IMR-90 (cell line): Measurements from ENCODE around the gene SH3TC1. TPM values are rescaled to one million over a fixed set of nuclear protein-coding genes. Genes with fewer than 3 reads are reported as not detected.

Experiments used
- ATAC-seq: fragments of 200-7000 bp; cut with Tn5 transposase; 2 replicates; pipeline ENCODE4 v1.9.1; 2020; ENCODE audit warnings: low read depth, mild to moderate bottlenecking, moderate library complexity
- BruUV-seq: library from RNA; stranded (reverse); fragments of 400-500 nt; replicated peaks from 2 replicates; lab custom pipeline; 2021; lab: Mats Ljungman, UMichigan
- CTCF ChIA-PET: fragments of 300-600 bp; formaldehyde crosslinking; extraction: SDS; loops from one replicate; lab custom pipeline; 2021; ENCODE audit warnings: antibody characterized with exemption; lab: Yijun Ruan, JAX
- POLR2A ChIA-PET: fragments of 300-600 bp; sonication (Branson Sonifier 250); formaldehyde crosslinking; loops from one replicate; lab custom pipeline; 2022; ENCODE audit warnings: antibody characterized with exemption; ENCODE audit not compliant: unreplicated experiment; lab: Charles Lee
- DNase-seq: peaks from one replicate; pipeline ENCODE4 v3.0.0; 2013
- H2AFZ ChIP-seq: replicated peaks from 2 replicates; pipeline ENCODE3; 2013; ENCODE audit warnings: low read length, mild to moderate bottlenecking; ENCODE audit not compliant: poor library complexity
- H2AK5ac ChIP-seq: 2 replicates; pipeline ENCODE4 v1.6.1; 2013; ENCODE audit warnings: low read depth, low read length, inconsistent platforms
- H2AK9ac ChIP-seq: replicated peaks from 2 replicates; pipeline ENCODE3; 2013; ENCODE audit warnings: mild to moderate bottlenecking, low read depth, low read length, moderate library complexity; ENCODE audit not compliant: poor library complexity
- H2BK120ac ChIP-seq: 2 replicates; pipeline ENCODE4 v1.6.1; 2013; ENCODE audit warnings: low read depth, low read length, inconsistent platforms
- H2BK15ac ChIP-seq: 3 replicates; pipeline ENCODE4 v1.6.1; 2013; ENCODE audit warnings: low read depth, low read length, inconsistent platforms
- H2BK20ac ChIP-seq: 2 replicates; pipeline ENCODE4 v1.6.1; 2013; ENCODE audit warnings: low read depth, mild to moderate bottlenecking, inconsistent platforms, low read length, moderate library complexity
- H2BK5ac ChIP-seq: 2 replicates; pipeline ENCODE4 v1.6.1; 2013; ENCODE audit warnings: mild to moderate bottlenecking, low read depth, low read length, inconsistent platforms; ENCODE audit not compliant: poor library complexity, severe bottlenecking
- H3K14ac ChIP-seq: replicated peaks from 2 replicates; pipeline ENCODE4 v1.6.1; 2013; ENCODE audit warnings: low read depth, low read length, inconsistent platforms
- H3K18ac ChIP-seq: 2 replicates; pipeline ENCODE4 v1.6.1; 2013; ENCODE audit warnings: low read depth, low read length, control low read depth
- H3K23ac ChIP-seq: 2 replicates; pipeline ENCODE4 v1.6.1; 2013; ENCODE audit warnings: low read depth, low read length, inconsistent platforms
- H3K27ac ChIP-seq: 2 replicates; pipeline ENCODE4 v1.5.1; 2013; ENCODE audit warnings: mild to moderate bottlenecking, control low read depth, low read length; ENCODE audit not compliant: insufficient read depth
- H3K27me3 ChIP-seq: 2 replicates; pipeline ENCODE4 v1.6.1; 2013; ENCODE audit warnings: low read length; ENCODE audit not compliant: control insufficient read depth, insufficient read depth
- H3K36me3 ChIP-seq: 2 replicates; pipeline ENCODE4 v1.6.1; 2013; ENCODE audit warnings: low read length, mixed read lengths; ENCODE audit not compliant: control insufficient read depth, insufficient read depth
- H3K4ac ChIP-seq: 2 replicates; pipeline ENCODE4 v1.6.1; 2013; ENCODE audit warnings: low read depth, low read length, inconsistent platforms
- H3K4me1 ChIP-seq: 2 replicates; pipeline ENCODE4 v1.6.1; 2013; ENCODE audit warnings: low read length, mixed read lengths; ENCODE audit not compliant: control insufficient read depth, insufficient read depth
- H3K4me2 ChIP-seq: 2 replicates; pipeline ENCODE4 v1.6.1; 2013; ENCODE audit warnings: low read depth, mild to moderate bottlenecking, control low read depth, low read length, moderate library complexity
- H3K4me3 ChIP-seq: 2 replicates; pipeline ENCODE4 v1.5.1; 2013; ENCODE audit warnings: low read depth, mild to moderate bottlenecking, control low read depth, low read length, moderate library complexity; ENCODE audit not compliant: insufficient read depth
- H3K56ac ChIP-seq: 2 replicates; pipeline ENCODE4 v1.6.1; 2013; ENCODE audit warnings: low read length, inconsistent platforms; ENCODE audit not compliant: insufficient read depth; ENCODE audit errors: extremely low read depth
- H3K79me1 ChIP-seq, 2 experiments: 2 replicates each; pipeline ENCODE4 v1.6.1; 2013; ENCODE audit warnings: low read length in 2 of 2, inconsistent platforms in 1 of 2, low read depth in 1 of 2
- H3K9ac ChIP-seq: 2 replicates; pipeline ENCODE4 v1.6.1; 2013; ENCODE audit warnings: low read depth, low read length, control low read depth
- H3K9me1 ChIP-seq: 2 replicates; pipeline ENCODE4 v1.6.1; 2013; ENCODE audit warnings: low read length, inconsistent platforms; ENCODE audit not compliant: insufficient read depth
- H3K9me3 ChIP-seq: 2 replicates; pipeline ENCODE4 v1.6.1; 2013; ENCODE audit warnings: low read length; ENCODE audit not compliant: control insufficient read depth, insufficient read depth
- H4K20me1 ChIP-seq: 2 replicates; pipeline ENCODE4 v1.6.1; 2013; ENCODE audit warnings: low read length, inconsistent platforms; ENCODE audit not compliant: insufficient read depth
- H4K5ac ChIP-seq: 2 replicates; pipeline ENCODE4 v1.6.1; 2013; ENCODE audit warnings: mild to moderate bottlenecking, low read depth, low read length, control low read depth
- H4K8ac ChIP-seq, 2 experiments: 2 replicates each; pipeline ENCODE4 v1.6.1; 2013; ENCODE audit warnings: low read depth in 2 of 2, low read length in 2 of 2, control low read depth in 1 of 2, inconsistent platforms in 1 of 2
- H4K91ac ChIP-seq: 2 replicates; pipeline ENCODE4 v1.6.1; 2013; ENCODE audit warnings: low read depth, low read length, inconsistent platforms; ENCODE audit not compliant: insufficient read depth
- BHLHE40 ChIP-seq: fragments of 150-350 bp; IDR thresholded peaks from 2 replicates; pipeline ENCODE4 v1.6.1; 2016; ENCODE audit warnings: mild to moderate bottlenecking, low read depth, low read length
- CEBPB ChIP-seq: IDR thresholded peaks from 2 replicates; pipeline ENCODE4 v1.6.1; 2012; ENCODE audit warnings: low read depth, low read length, improper control_type of control experiment
- FOS ChIP-seq: fragments of 150-350 bp; IDR thresholded peaks from 2 replicates; pipeline ENCODE4 v1.6.1; 2016; ENCODE audit warnings: low read depth, low read length
- MAFK ChIP-seq: IDR thresholded peaks from 2 replicates; pipeline ENCODE4 v1.6.1; 2012; ENCODE audit warnings: low read depth, low read length, improper control_type of control experiment
- MXI1 ChIP-seq: IDR thresholded peaks from 2 replicates; pipeline ENCODE4 v1.6.1; 2012; ENCODE audit warnings: low read depth, mild to moderate bottlenecking, low read length, moderate library complexity, borderline replicate concordance
- POLR2A ChIP-seq: IDR thresholded peaks from 2 replicates; pipeline ENCODE4 v1.6.1; 2012; ENCODE audit warnings: mild to moderate bottlenecking, low read depth, low read length
- RAD21 ChIP-seq: IDR thresholded peaks from 2 replicates; pipeline ENCODE4 v1.6.1; 2012; ENCODE audit warnings: low read length, improper control_type of control experiment
- RCOR1 ChIP-seq: IDR thresholded peaks from 2 replicates; pipeline ENCODE4 v1.6.1; 2012; ENCODE audit warnings: mild to moderate bottlenecking, low read length, improper control_type of control experiment; ENCODE audit not compliant: insufficient replicate concordance
- RFX5 ChIP-seq: IDR thresholded peaks from 2 replicates; pipeline ENCODE4 v1.8.0; 2012; ENCODE audit warnings: low read depth, mild to moderate bottlenecking, low read length, moderate library complexity
- SMC3 ChIP-seq: fragments of 150-350 bp; IDR thresholded peaks from 2 replicates; pipeline ENCODE4 v1.6.1; 2016; ENCODE audit warnings: low read depth, mild to moderate bottlenecking, antibody characterized with exemption, low read length, moderate library complexity
- WGBS, 2 experiments: methylation state at CpG; one replicate each; pipeline versions ENCODE4 v1.1.5 to v1.1.7; 2013; ENCODE audit warnings: missing lambda C conversion rate in 2 of 2; ENCODE audit not compliant: insufficient read length in 1 of 2; ENCODE audit errors: extremely low coverage in 2 of 2; 5-methylcytosine and 5-hydroxymethylcytosine counted together
- dilution Hi-C: fragments of 300-500 bp; cut with HindIII; formaldehyde crosslinking; loops from one replicate; pipeline ENCODE4 v1.14.3; 2018; ENCODE audit warnings: low sequenced_read_pairs; ENCODE audit not compliant: unreplicated experiment
- in situ Hi-C: fragments of 300-500 bp; cut with MboI; formaldehyde crosslinking; loops from 3 replicates; pipeline ENCODE4 v1.14.3; 2019; ENCODE audit warnings: low sequenced_read_pairs, inconsistent platforms, mixed read lengths
- intact Hi-C: fragments of 100-400 bp; cut with micrococcal nuclease; formaldehyde crosslinking; loops from 2 replicates; pipeline ENCODE4 v1.10.0; 2022
- polyA plus RNA-seq, 3 experiments: library from polyadenylated mRNA; depleted of rRNA; stranded (reverse); fragments of >200 nt; gene quantifications; 2 replicates each; pipeline ENCODE4 v1.2.3, GENCODE V29; 2012; ENCODE audit warnings: low replicate concordance in 1 of 3
- total RNA-seq: library from RNA; depleted of rRNA; stranded (reverse); fragments of >200 nt; gene quantifications from 2 replicates; pipeline ENCODE4 v1.2.3, GENCODE V29; 2012
- TF ChIP-seq, protein P1 (sequence below): fragments of 150-350 bp; IDR thresholded peaks from 2 replicates; pipeline ENCODE4 v1.6.1; 2017; ENCODE audit warnings: mild to moderate bottlenecking, antibody characterized with exemption, low read length, low read depth
- TF ChIP-seq, protein P2 (sequence below): fragments of 150-350 bp; IDR thresholded peaks from 2 replicates; pipeline ENCODE4 v1.6.1; 2016; ENCODE audit warnings: low read depth, mild to moderate bottlenecking, low read length, moderate library complexity, borderline replicate concordance

The SH3TC1 gene
- total and polyA plus RNA-seq, 2 of the 4 experiments (the other 2 are of a cell fraction): 1.6 to 2.2 TPM

DNA sequence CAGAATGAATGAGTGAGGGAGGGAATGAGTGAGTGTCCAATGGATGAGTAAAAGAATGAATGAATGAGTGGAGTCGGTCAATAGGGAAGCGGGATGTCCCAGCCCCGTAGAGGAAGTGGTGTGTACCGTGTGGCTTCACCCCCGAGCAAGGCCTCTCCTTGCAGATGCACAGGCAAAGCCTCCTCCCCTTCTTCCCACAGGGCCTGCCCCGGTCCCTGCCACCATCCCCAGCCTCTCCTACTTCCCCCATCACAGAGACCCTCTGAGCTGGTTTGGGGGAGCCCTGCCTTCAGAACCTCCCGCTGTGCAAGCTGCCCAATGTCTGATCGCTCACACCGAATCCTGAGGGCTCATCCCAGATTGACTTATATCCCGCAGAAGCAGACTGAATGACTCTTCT, 84.1 kb downstream of the SH3TC1 start:
- H2AK5ac ChIP-seq: no peak overlapping the region; the same call in 1 of the 2 replicates
- no peaks in the 10 kb centered on the region for H4K20me1 ChIP-seq
- H2AFZ ChIP-seq: no peak overlapping the region
- no peak overlapping the region for H3K4ac ChIP-seq
- no peak overlapping the region for H2BK5ac ChIP-seq
- ATAC-seq: no peak
- H4K8ac ChIP-seq: no peak overlapping the region
- DNase-seq: no peak
- H4K5ac ChIP-seq: no peak overlapping the region
- TF ChIP-seq FOS (no peak), RCOR1 (no peak), SMC3 (no peak), CEBPB (no peak), POLR2A (no peak), MXI1 (no peak), RFX5 (no peak), BHLHE40 (no peak), RAD21 (no peak), MAFK (no peak)
- TF ChIP-seq, protein P1, sequence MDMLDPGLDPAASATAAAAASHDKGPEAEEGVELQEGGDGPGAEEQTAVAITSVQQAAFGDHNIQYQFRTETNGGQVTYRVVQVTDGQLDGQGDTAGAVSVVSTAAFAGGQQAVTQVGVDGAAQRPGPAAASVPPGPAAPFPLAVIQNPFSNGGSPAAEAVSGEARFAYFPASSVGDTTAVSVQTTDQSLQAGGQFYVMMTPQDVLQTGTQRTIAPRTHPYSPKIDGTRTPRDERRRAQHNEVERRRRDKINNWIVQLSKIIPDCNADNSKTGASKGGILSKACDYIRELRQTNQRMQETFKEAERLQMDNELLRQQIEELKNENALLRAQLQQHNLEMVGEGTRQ: no peak
- TF ChIP-seq, protein P2, sequence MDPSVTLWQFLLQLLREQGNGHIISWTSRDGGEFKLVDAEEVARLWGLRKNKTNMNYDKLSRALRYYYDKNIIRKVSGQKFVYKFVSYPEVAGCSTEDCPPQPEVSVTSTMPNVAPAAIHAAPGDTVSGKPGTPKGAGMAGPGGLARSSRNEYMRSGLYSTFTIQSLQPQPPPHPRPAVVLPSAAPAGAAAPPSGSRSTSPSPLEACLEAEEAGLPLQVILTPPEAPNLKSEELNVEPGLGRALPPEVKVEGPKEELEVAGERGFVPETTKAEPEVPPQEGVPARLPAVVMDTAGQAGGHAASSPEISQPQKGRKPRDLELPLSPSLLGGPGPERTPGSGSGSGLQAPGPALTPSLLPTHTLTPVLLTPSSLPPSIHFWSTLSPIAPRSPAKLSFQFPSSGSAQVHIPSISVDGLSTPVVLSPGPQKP: no peak
- in situ Hi-C loops (no loop called here), dilution Hi-C loops (no loop called here), intact Hi-C loops (no loop called here)
- H4K91ac ChIP-seq: no peak overlapping the region
- no peak overlapping the region for H3K56ac ChIP-seq
- H3K18ac ChIP-seq: no peak overlapping the region
- H3K14ac ChIP-seq: no peak overlapping the region
- H3K27me3 ChIP-seq: no peaks in the 10 kb centered on the region
- no peaks in the 10 kb centered on the region for H3K36me3 ChIP-seq
- H3K27ac ChIP-seq: no peak overlapping the region
- H2BK15ac ChIP-seq: no peak overlapping the region
- H3K9me1 ChIP-seq: no peaks in the 10 kb centered on the region
- CTCF ChIA-PET: no interaction called here
- no peak overlapping the region for H3K23ac ChIP-seq
- H3K4me3 ChIP-seq: no peak overlapping the region
- H2BK20ac ChIP-seq: no peak overlapping the region
- no peak overlapping the region for H3K9ac ChIP-seq
- POLR2A ChIA-PET: no interaction called here
- no peak overlapping the region for H3K4me2 ChIP-seq
- peaks cover 0 to 3% of the 10 kb centered on the region in 2 experiments; a peak in 1 of 4 replicates for H3K79me1 ChIP-seq
- peaks cover 9% of the 10 kb centered on the region for H3K4me1 ChIP-seq
- no CpG with 5 or more reads among the region's 10 CpGs for WGBS, 2 experiments
- H2BK120ac ChIP-seq: no peak overlapping the region
- no peak overlapping the region for H2AK9ac ChIP-seq
- H3K9me3 ChIP-seq: no peaks in the 10 kb centered on the region
- no TSS peak for BruUV-seq
